ENCODE results near the gene FGF14. TPM values are rescaled to one million over a fixed set of nuclear protein-coding genes. Genes with fewer than 3 reads are reported as not detected.

FGF14 gene
- total RNA-seq (1 to 10 TPM in 3 of 6 donors, under 1 TPM in 3; 0.42 to 1.4 (median 1.1) TPM), polyA plus RNA-seq (1 to 10 TPM in 1 of 2 donors, under 1 TPM in 1; 0.46 to 2.4 TPM)

GRCh38 chr13:102401766-102402165, at the start of gene FGF14:
Gene FGF14 (minus strand): TSS chr13:102402048.
- H3K27ac ChIP-seq = no peak within 1 kb of the TSS
- FAIRE-seq (no peak), ATAC-seq (no peak), DNase-seq (no peak)
- no peaks in the 10 kb centered on the region for H3K9me3 ChIP-seq
- WGBS, 2 donors = 4 to 6% methylated on average over 6 of the region's 6 CpGs
- TF ChIP-seq CTCF (IDR thresholded peaks at IDR 0.05) = no peak
- peaks cover 0 to 4% (median 4%) of the 10 kb centered on the region in 3 donors for H3K4me1 ChIP-seq
- H3K4me3 ChIP-seq = peak within 1 kb of the TSS; percentile 37 to 69 (median 48)
- H3K36me3 ChIP-seq = no peaks in the 10 kb centered on the region
- intact Hi-C loops (cut with DNase I) = no loop called here
- no peaks in the 10 kb centered on the region for H3K27me3 ChIP-seq

- Histone ChIP-seq H3K27me3 (no peaks in the 10 kb centered on the region), H3K36me3 (no peaks in the 10 kb centered on the region), H3K9me3 (no peaks in the 10 kb centered on the region), H3K4me1 (peaks cover 0 to 8% (median 0%) of the 10 kb centered on the region in 3 donors), H3K27ac (no peak overlapping the region), H3K4me3 (no peak overlapping the region)
- ATAC-seq = no peak
- DNase-seq = no peak
- WGBS, 2 donors = 81 to 100% methylated on average over 1 of the region's 1 CpG
- intact Hi-C loops (cut with DNase I) = no loop called here
- TF ChIP-seq CTCF (IDR thresholded peaks at IDR 0.05) = no peak
- FAIRE-seq = no peak
Observed at GRCh38 chr13:102443249-102443648, 41.4 kb upstream of the FGF14 start.

- peaks cover 0 to 8% (median 0%) of the 10 kb centered on the region in 3 donors for H3K4me1 ChIP-seq
- TF ChIP-seq CTCF (IDR thresholded peaks at IDR 0.05) = no peak
- H3K4me3 ChIP-seq = no peak overlapping the region
- no peak overlapping the region for H3K27ac ChIP-seq
- no peak for DNase-seq
- no peak for FAIRE-seq
- H3K27me3 ChIP-seq = no peaks in the 10 kb centered on the region
- ATAC-seq = no peak
- H3K9me3 ChIP-seq = no peaks in the 10 kb centered on the region
- intact Hi-C loops (cut with DNase I) = no loop called here
- no peaks in the 10 kb centered on the region for H3K36me3 ChIP-seq
Observed at GRCh38 chr13:102441085-102441484, 39.2 kb upstream of the FGF14 start.

GRCh38 chr13:102440259-102440936, 38.5 kb upstream of the FGF14 start:
- H3K36me3 ChIP-seq = no peaks in the 10 kb centered on the region
- H3K4me3 ChIP-seq = peak overlapping the region in 2 of 4 donors; percentile 3 to 11
- TF ChIP-seq CTCF (IDR thresholded peaks at IDR 0.05) = no peak
- DNase-seq = peak; percentile 25 to 90 (median 74)
- WGBS, 2 donors = 9 to 21% methylated on average over 2 of the region's 2 CpGs
- H3K9me3 ChIP-seq = no peaks in the 10 kb centered on the region
- no peak for FAIRE-seq
- intact Hi-C loops (cut with DNase I) = no loop called here
- peaks cover 0 to 8% (median 0%) of the 10 kb centered on the region in 3 donors for H3K4me1 ChIP-seq
- ATAC-seq = peak; percentile 53 to 78 (median 62)
- H3K27me3 ChIP-seq = no peaks in the 10 kb centered on the region
- peak overlapping the region in 2 of 4 donors; percentile 39 to 48 for H3K27ac ChIP-seq

- H3K36me3 ChIP-seq = no peaks in the 10 kb centered on the region
- WGBS, 2 donors = 52 to 56% methylated on average over 2 of the region's 2 CpGs
- no peak for FAIRE-seq
- H3K4me1 ChIP-seq = no peaks in the 10 kb centered on the region
- no peaks in the 10 kb centered on the region for H3K27me3 ChIP-seq
- no peaks in the 10 kb centered on the region for H3K9me3 ChIP-seq
- intact Hi-C loops (cut with DNase I) = no loop called here
- no peak overlapping the region for H3K27ac ChIP-seq
- no peak overlapping the region for H3K4me3 ChIP-seq
- TF ChIP-seq CTCF (IDR thresholded peaks at IDR 0.05) = no peak
- DNase-seq = no peak
- no peak for ATAC-seq
Observed at GRCh38 chr13:102422690-102423089, 20.8 kb upstream of the FGF14 start.
